ENCODE data around the gene PRKCH.
"Not testable (repeated sequence)": the region's sequence is repeated elsewhere in the genome, so short reads cannot be mapped to it uniquely, and the experiment has no call there.

PRKCH gene

GRCh38 chr14:61459229-61459628 is 137.8 kb downstream of the PRKCH start:
- Mint-ChIP-seq H3K27me3 (no peaks in the 10 kb centered on the region), H3K36me3 (ENCODE audit: insufficient read depth) (peaks cover 91% of the 10 kb centered on the region), H3K4me3 (no peak overlapping the region), H3K27ac (peak overlapping the region; percentile 33 to 91), H3K9me3 (no peaks in the 10 kb centered on the region), H3K4me1 (ENCODE audit: low read depth in 2 of 2) (peaks cover 48 to 76% of the 10 kb centered on the region in 2 donors)
- DNase-seq (no peak), ATAC-seq (replicated peaks) (no peak)

DNA sequence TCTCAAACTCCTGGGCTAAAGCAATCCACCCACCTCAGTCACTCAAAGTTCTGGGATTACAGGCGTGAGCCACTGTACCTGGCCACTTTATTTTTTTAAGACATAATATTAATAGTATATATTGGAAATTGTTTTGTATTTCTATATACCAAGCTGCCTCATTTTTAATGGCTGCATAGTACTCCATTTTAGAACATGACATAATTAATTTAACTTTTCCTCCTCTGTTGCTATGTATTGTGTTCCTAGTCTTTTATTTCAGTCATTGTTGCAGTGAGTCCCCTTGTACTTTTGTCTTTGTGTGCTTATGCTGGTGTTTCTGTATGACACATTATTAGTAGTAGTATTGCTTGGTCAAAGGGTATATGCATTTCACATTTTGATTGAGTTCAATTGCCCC is 138.7 kb downstream of the PRKCH start:
- no peaks in the 10 kb centered on the region for H3K27me3 Mint-ChIP-seq
- H3K4me3 Mint-ChIP-seq: no peak overlapping the region
- no peak for DNase-seq
- H3K36me3 Mint-ChIP-seq (ENCODE audit: insufficient read depth): peaks cover 91% of the 10 kb centered on the region
- no peak overlapping the region for H3K27ac Mint-ChIP-seq
- ATAC-seq (replicated peaks): no peak
- peaks cover 47 to 76% of the 10 kb centered on the region in 2 donors for H3K4me1 Mint-ChIP-seq (ENCODE audit: low read depth in 2 of 2)
- H3K9me3 Mint-ChIP-seq: no peaks in the 10 kb centered on the region

GRCh38 chr14:61460718-61461611 is 139.6 kb downstream of the PRKCH start:
- DNase-seq: no peak
- peak; percentile 71 for ATAC-seq (replicated peaks)
- H3K4me1 Mint-ChIP-seq (ENCODE audit: low read depth in 2 of 2): peaks cover 44 to 78% of the 10 kb centered on the region in 2 donors
- H3K36me3 Mint-ChIP-seq (ENCODE audit: insufficient read depth): peaks cover 91% of the 10 kb centered on the region
- H3K27me3 Mint-ChIP-seq: no peaks in the 10 kb centered on the region
- no peaks in the 10 kb centered on the region for H3K9me3 Mint-ChIP-seq
- H3K27ac Mint-ChIP-seq: peak overlapping the region; percentile 85 to 89
- no peak overlapping the region for H3K4me3 Mint-ChIP-seq

DNA sequence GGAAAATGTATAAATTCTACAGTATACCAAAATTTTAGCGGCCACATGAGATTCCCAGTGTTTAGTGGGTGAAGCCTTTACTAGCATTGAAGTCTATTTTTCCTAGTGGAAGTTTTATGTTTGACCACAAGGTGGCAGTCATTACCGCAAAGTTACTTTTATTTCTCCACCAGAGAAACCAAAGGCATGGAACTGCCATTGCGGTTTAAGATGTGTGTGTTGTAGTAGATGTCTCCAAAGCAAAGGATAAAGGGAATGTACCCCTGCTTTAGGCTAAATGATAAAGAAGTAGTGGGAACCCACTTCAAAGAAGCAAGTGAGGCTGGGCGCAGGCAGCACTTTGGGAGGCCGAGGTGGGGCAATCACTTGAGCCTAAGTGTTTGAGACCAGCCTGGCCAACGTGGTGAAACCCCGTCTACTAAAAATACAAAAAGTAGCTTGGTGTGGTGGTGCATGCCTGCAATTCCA is 140.5 kb downstream of the PRKCH start:
- H3K9me3 Mint-ChIP-seq: no peaks in the 10 kb centered on the region
- H3K27me3 Mint-ChIP-seq: no peaks in the 10 kb centered on the region
- peaks cover 45 to 75% of the 10 kb centered on the region in 2 donors for H3K4me1 Mint-ChIP-seq (ENCODE audit: low read depth in 2 of 2)
- DNase-seq (peak; percentile 43 to 56 (median 52)), ATAC-seq (replicated peaks) (peak; percentile 64)
- H3K27ac Mint-ChIP-seq: peak overlapping the region; percentile 85 to 89
- H3K4me3 Mint-ChIP-seq: peak overlapping the region; percentile 21 to 48
- peaks cover 91% of the 10 kb centered on the region for H3K36me3 Mint-ChIP-seq (ENCODE audit: insufficient read depth)

DNA sequence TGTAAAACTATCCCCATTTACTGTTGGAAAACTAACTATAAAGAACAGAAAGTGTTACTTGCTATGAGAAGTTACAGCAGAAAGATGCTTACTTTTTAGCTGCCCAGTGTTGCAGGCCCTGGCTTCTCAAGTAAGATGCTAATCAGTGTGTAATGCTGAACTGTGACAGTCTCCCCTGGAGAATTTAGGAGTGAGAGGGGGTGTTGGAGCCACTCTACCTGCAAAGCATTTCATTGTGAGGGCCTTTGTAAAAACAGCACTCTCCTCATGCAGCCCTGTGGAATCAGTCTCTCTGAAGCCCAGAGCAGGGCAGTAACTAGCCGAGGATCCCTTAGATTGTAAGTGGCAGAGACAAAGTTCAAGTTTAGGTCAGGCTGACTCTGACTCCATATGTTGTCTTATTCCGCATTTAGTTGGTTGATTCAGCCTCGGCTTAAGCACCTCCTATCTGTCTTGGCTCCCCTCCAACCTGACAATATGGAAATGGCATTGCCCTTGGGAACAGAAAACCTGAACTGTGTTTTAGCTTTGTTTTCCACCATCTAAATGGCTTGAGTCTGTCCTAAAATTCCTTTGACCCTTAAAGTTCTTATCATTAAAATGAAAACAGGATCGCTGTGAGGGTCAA is 141.3 kb downstream of the PRKCH start:
- peak overlapping the region; percentile 65 to 85 for H3K27ac Mint-ChIP-seq
- no peaks in the 10 kb centered on the region for H3K9me3 Mint-ChIP-seq
- H3K4me3 Mint-ChIP-seq: no peak overlapping the region
- H3K27me3 Mint-ChIP-seq: no peaks in the 10 kb centered on the region
- DNase-seq: no peak
- peaks cover 91% of the 10 kb centered on the region for H3K36me3 Mint-ChIP-seq (ENCODE audit: insufficient read depth)
- ATAC-seq (replicated peaks): no peak
- H3K4me1 Mint-ChIP-seq (ENCODE audit: low read depth in 2 of 2): peaks cover 44 to 71% of the 10 kb centered on the region in 2 donors

DNA sequence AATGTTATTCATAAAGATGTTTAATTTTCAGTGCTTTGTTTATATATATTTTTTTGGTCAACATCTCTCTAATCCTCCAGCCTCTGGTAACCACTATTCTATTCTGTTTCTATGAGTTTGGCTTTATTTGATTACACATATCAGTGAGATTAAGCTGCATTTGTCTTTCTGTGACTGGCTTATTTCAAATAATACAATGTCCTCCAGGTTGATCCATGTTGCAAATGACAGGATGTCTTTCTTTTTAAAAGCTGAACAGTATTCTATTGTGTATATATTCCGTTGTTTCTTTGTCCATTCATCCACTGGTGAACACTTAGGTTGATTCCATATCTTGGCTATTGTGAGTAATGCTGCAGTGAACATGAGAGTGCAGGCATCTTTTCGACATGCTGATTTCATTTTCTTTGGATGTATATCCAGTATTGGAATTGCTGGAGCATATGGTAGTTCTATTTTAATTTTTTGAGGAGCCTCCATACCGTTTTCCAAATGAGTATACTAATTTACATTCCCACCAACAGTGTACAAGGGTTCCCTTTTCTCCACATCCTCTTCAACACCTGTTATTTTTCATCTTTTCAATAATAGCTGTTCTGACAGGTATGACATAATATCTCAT is 142.4 kb downstream of the PRKCH start:
- DNase-seq: no peak
- Mint-ChIP-seq H3K9me3 (no peaks in the 10 kb centered on the region), H3K27me3 (no peaks in the 10 kb centered on the region), H3K4me1 (ENCODE audit: low read depth in 2 of 2) (peaks cover 37 to 71% of the 10 kb centered on the region in 2 donors), H3K4me3 (no peak overlapping the region), H3K27ac (peak overlapping the region; percentile 65 to 85), H3K36me3 (ENCODE audit: insufficient read depth) (peaks cover 87% of the 10 kb centered on the region)
- no peak for ATAC-seq (replicated peaks)

- not testable (repeated sequence) for H3K4me3 Mint-ChIP-seq; H3K27me3 Mint-ChIP-seq; DNase-seq; ATAC-seq (replicated peaks); H3K9me3 Mint-ChIP-seq
- H3K4me1 Mint-ChIP-seq (ENCODE audit: low read depth in 2 of 2): peaks cover 43 to 74% of the 10 kb centered on the region in 2 donors
- peak overlapping the region; percentile 75 to 95 for H3K27ac Mint-ChIP-seq
- peaks cover 87% of the 10 kb centered on the region for H3K36me3 Mint-ChIP-seq (ENCODE audit: insufficient read depth)
Measured at GRCh38 chr14:61464539-61465320, 143.4 kb downstream of the PRKCH start.

DNA sequence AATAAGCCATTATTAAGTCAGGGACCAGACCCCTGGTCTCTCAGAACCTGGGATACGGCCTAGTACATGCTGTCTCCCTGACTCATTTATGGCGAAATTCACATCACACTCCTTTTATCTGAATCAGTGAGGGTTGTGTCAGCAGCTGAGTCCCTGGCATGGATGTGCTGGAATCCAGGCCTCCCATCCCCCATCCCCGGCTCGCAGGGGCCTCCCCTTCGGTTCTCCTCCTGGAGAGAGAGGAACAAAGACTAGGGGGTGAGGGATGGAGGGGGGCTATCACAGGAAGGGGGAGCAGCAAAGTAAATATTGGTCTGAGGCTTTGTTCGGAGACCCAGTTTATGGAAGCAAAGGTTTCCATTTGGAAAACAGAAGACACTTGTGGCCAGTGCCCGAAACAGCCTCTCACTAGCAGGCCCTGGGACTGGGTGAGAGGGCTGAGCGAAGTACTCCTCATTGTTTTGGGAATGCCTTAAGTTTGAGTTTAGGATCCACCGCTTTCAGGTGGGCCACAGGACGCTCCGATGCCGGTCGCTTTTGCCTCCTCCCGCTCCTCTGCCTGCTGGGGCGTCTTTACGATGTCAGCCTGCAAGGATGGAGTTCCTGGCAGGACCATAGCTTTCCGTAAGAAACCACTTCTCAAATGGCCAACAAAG is 145.0 kb downstream of the PRKCH start:
- Mint-ChIP-seq H3K36me3 (ENCODE audit: insufficient read depth) (peaks cover 87% of the 10 kb centered on the region), H3K4me3 (no peak overlapping the region), H3K4me1 (ENCODE audit: low read depth in 2 of 2) (peaks cover 55 to 83% of the 10 kb centered on the region in 2 donors), H3K27ac (peak overlapping the region; percentile 46 to 95), H3K27me3 (no peaks in the 10 kb centered on the region), H3K9me3 (no peaks in the 10 kb centered on the region)
- no peak for ATAC-seq (replicated peaks)
- DNase-seq: no peak

DNA sequence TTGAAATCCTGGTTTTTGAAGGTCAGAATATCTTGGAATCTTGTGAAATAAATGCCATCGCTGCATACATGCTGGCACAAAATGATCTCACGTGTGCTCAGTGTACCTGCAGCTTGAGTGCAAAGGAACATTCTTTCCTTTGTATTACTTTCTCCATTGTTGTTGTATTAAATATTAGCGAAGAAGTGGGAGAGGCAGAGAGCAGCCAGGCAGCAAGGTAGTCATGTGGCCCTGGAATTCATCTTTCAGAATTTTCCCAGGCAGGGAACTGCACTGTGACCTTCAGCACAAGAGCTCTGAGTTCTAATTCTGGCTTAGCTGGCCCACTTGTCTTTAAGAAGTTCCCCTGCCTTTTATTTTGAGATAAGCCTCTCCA is 145.5 kb downstream of the PRKCH start:
- Mint-ChIP-seq H3K36me3 (ENCODE audit: insufficient read depth) (peaks cover 87% of the 10 kb centered on the region), H3K27ac (peak overlapping the region; percentile 77 to 95), H3K9me3 (no peaks in the 10 kb centered on the region), H3K4me1 (ENCODE audit: low read depth in 2 of 2) (peaks cover 56 to 83% of the 10 kb centered on the region in 2 donors), H3K4me3 (no peak overlapping the region), H3K27me3 (no peaks in the 10 kb centered on the region)
- ATAC-seq (replicated peaks) (no peak), DNase-seq (no peak)

DNA sequence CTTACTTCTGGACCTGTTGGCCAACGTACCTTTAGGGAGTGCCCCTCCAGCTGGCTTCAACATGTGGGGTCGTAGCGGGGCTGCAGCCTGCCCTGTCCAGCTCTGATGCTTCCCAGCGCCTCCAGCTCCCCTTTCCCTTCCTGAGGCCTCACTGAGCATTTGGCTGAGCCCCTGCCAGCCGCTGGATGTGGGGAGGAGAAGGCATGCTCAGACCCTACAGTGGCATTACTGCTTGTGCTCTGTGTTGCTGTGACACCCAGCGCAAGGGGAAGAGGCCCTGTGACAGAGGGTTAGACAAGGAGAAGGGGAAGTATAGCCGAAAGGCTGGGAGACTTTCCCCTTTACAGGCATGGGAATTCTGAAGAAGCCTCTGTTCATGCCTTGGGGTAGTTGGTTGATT is 145.9 kb downstream of the PRKCH start:
- DNase-seq (no peak), ATAC-seq (replicated peaks) (no peak)
- H3K36me3 Mint-ChIP-seq (ENCODE audit: insufficient read depth): peaks cover 86% of the 10 kb centered on the region
- H3K4me1 Mint-ChIP-seq (ENCODE audit: low read depth in 2 of 2): peaks cover 56 to 82% of the 10 kb centered on the region in 2 donors
- H3K9me3 Mint-ChIP-seq: no peaks in the 10 kb centered on the region
- H3K27ac Mint-ChIP-seq: peak overlapping the region; percentile 77 to 95
- no peaks in the 10 kb centered on the region for H3K27me3 Mint-ChIP-seq
- H3K4me3 Mint-ChIP-seq: peak overlapping the region in 1 of 2 donors; percentile 29

DNA sequence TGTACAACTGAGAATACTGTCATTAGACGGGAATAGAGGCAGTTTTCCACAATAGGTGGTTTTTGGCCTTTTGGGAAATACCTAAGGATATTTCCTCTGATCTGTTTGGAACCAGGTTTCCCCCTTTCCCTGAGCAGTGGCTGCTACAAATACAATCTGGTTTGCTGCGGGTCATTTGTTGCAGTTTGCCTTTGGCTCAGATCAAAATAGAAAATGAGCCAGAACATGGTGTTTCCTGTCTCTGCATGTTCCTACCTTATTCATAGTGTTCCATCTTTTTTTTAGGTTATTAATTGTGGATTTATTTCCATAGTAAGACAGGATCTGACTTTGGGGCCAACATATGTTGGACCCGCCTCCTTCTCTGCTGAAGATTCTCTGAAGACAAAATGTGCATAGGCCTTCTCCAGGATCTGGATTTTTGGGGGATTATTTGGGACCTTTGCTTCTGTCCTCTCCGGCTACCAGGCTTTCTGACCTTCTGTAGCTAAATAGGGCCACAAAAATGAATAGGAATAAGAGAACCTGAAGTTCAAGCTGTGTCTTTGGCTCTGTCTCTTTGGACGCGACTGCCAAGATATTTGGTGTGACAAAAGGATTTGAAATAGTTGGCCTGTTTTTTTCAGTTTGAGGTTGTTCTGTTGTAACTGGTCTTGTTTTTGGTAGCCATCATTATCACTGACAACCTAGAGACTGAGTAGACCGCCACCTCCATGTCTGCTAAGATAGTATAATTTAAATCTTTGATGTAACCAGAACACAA is 146.9 kb downstream of the PRKCH start:
- peaks cover 0 to 5% of the 10 kb centered on the region in 2 donors for H3K9me3 Mint-ChIP-seq
- H3K4me1 Mint-ChIP-seq (ENCODE audit: low read depth in 2 of 2): peaks cover 65 to 83% of the 10 kb centered on the region in 2 donors
- H3K27me3 Mint-ChIP-seq: no peaks in the 10 kb centered on the region
- H3K27ac Mint-ChIP-seq: peak overlapping the region; percentile 77 to 95
- ATAC-seq (replicated peaks): no peak
- DNase-seq: no peak
- no peak overlapping the region for H3K4me3 Mint-ChIP-seq
- H3K36me3 Mint-ChIP-seq (ENCODE audit: insufficient read depth): peaks cover 91% of the 10 kb centered on the region

DNA sequence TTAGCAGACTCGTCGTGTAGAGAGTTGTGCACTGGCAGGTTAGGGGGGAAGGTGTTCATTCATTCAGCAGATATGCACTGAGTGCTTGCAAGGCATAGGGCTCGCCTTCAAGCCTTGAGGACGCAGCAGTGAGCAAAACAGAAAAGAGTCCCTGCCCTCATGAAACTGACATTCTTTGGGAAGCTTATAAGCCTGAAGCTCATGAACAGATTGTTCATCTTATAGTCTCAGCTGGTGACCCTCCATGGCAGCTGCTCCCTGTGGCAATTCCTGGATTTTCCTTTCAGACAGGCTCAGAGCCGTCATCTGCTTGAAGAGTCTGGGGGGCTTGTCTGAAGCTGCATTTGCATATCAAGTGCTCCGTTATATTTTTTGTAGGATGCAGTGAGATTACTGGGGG is 148.4 kb downstream of the PRKCH start:
- ATAC-seq (replicated peaks) (no peak), DNase-seq (no peak)
- Mint-ChIP-seq H3K4me1 (ENCODE audit: low read depth in 2 of 2) (peaks cover 71 to 84% of the 10 kb centered on the region in 2 donors), H3K27me3 (no peaks in the 10 kb centered on the region), H3K4me3 (peak overlapping the region in 1 of 2 donors; percentile 6), H3K27ac (peak overlapping the region; percentile 89 to 95), H3K36me3 (ENCODE audit: insufficient read depth) (peaks cover 89% of the 10 kb centered on the region), H3K9me3 (peaks cover 0 to 7% of the 10 kb centered on the region in 2 donors)

Data from effector memory CD8-positive, alpha-beta T cell (primary cell).